Stimulated activated CD4-positive, alpha-beta T cell treated with anti-CD3 and anti-CD28 coated beads, Interleukin-2, amount 100 ng/mL, for 4 hours (primary cell): ENCODE results near the gene COX20.
A peak's percentile ranks its signal among the peaks of the same experiment; 100 is the strongest.
"Not testable (repeated sequence)": the region's sequence is repeated elsewhere in the genome, so short reads cannot be mapped to it uniquely, and the experiment has no call there.

Source experiments
- DNase-seq: peaks from one replicate; pipeline ENCODE4 v3.0.0-alpha.2; 2020; ENCODE audit warnings: low read depth

Gene COX20

GRCh38 chr1:244835276-244836134 lies at the start of gene COX20:
Gene COX20 (plus strand): TSS chr1:244835658. CDS start chr1:244835715, 57 bp downstream.
- peak; percentile 81 for DNase-seq

- DNase-seq: no peak
Observed at GRCh38 chr1:244788493-244789275, 46.8 kb upstream of the COX20 start.

GRCh38 chr1:244789276-244789580 lies 46.2 kb upstream of the COX20 start:
- no peak for DNase-seq

- no peak for DNase-seq
Observed at GRCh38 chr1:244789731-244790130, 45.7 kb upstream of the COX20 start.

GRCh38 chr1:244791061-244791460 lies 44.4 kb upstream of the COX20 start:
- DNase-seq: no peak

- no peak for DNase-seq
Observed at GRCh38 chr1:244792188-244792850, 43.1 kb upstream of the COX20 start.

- no peak for DNase-seq
Observed at GRCh38 chr1:244794071-244794470, 41.4 kb upstream of the COX20 start.

GRCh38 chr1:244794516-244794915 lies 40.9 kb upstream of the COX20 start:
- not testable (repeated sequence) for DNase-seq

- DNase-seq: peak; percentile 15
Observed at GRCh38 chr1:244796719-244797406, 38.6 kb upstream of the COX20 start.

GRCh38 chr1:244800821-244801220 lies 34.6 kb upstream of the COX20 start:
- no peak for DNase-seq

- peak; percentile 46 for DNase-seq
Observed at GRCh38 chr1:244801246-244801645, 34.2 kb upstream of the COX20 start.

- no peak for DNase-seq
Observed at GRCh38 chr1:244802041-244802440, 33.4 kb upstream of the COX20 start.

- DNase-seq: no peak
Observed at GRCh38 chr1:244802556-244803239, 32.8 kb upstream of the COX20 start.

GRCh38 chr1:244804841-244805240 lies 30.6 kb upstream of the COX20 start:
- no peak for DNase-seq

GRCh38 chr1:244807138-244807537 lies 28.3 kb upstream of the COX20 start:
- no peak for DNase-seq

GRCh38 chr1:244810221-244810620 lies 25.2 kb upstream of the COX20 start:
- no peak for DNase-seq

GRCh38 chr1:244813327-244813726 lies 22.1 kb upstream of the COX20 start:
- DNase-seq: no peak

GRCh38 chr1:244815600-244816099 lies 19.8 kb upstream of the COX20 start:
- DNase-seq: no peak

- no peak for DNase-seq
Observed at GRCh38 chr1:244817415-244817894, 18.0 kb upstream of the COX20 start.

- DNase-seq: no peak
Observed at GRCh38 chr1:244820131-244820530, 15.3 kb upstream of the COX20 start.

GRCh38 chr1:244821134-244821533 lies 14.3 kb upstream of the COX20 start:
- no peak for DNase-seq
